HEK293 (cell line): ENCODE measurements around the gene MATCAP1.

Experiments
- CTCF ChIP-seq: fragments of 450-650 bp; formaldehyde crosslinking; IDR thresholded peaks from 2 replicates; pipeline ENCODE4 v1.5.1; 2016; ENCODE audit warnings: missing biosample characterization, missing genetic modification characterization
- ZNF10 ChIP-seq: fragments of 450-650 bp; formaldehyde crosslinking; IDR thresholded peaks from 2 replicates; pipeline ENCODE4 v1.5.1; 2017; ENCODE audit warnings: missing biosample characterization, missing genetic modification characterization
- ZNF302 ChIP-seq: fragments of 450-650 bp; formaldehyde crosslinking; IDR thresholded peaks from 2 replicates; pipeline ENCODE4 v1.5.1; 2016; ENCODE audit warnings: missing biosample characterization, missing genetic modification characterization, low read depth

GRCh38 chr16:67197704-67198103 lies 13.9 kb upstream of the MATCAP1 start:
- TF ChIP-seq ZNF10 (tag by site-specific recombination) (no peak), CTCF (tag by site-specific recombination) (no peak), ZNF302 (tag by site-specific recombination) (no peak)
